ENCODE measurements around the gene DST. TPM values are rescaled to one million over a fixed set of nuclear protein-coding genes. Genes with fewer than 3 reads are reported as not detected.

DST gene
- total RNA-seq, 1 donor, result 19.2 TPM

DNA sequence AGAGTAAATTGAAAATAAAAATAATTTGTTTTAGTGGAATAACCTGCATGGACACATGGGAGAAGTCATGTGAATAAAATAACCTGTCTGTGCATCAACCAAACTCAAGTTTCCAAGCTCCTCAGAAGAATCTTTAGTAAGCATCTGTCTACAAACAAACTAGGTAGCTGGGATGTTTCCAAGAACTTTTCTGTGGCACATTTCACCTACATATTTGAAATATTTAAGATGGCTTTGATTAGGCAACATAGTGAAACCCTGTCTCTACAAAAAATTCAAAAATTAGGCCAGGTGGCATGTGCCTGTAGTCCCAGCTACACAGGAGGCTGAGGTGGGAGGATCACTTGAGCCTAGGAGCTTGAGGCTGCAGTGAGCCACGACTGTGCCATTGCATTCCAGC is 168.2 kb downstream of the DST start:
- Histone ChIP-seq H3K4me3 (ENCODE audit: low read length) (no peak overlapping the region), H3K4me1 (ENCODE audit: insufficient read depth, low read length) (no peaks in the 10 kb centered on the region)

DNA sequence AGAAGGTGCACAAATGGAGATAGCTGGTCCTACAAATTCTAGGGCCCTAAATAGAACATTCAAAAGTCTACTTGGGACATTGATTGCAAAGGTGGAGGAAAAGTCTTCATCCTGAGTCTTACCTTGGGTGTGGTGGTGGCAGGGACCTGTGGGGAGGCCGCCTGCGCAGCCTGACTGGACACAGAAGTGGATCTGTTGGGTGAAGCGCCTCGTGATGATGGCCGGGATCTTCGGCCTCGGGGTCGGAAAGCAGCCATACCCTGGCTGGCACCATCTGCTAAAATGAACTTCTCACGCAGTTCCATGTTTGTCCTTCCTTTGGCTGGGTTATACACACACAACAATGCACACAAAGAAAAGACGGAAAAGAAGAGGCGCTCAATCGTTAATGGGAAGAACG is 179.2 kb downstream of the DST start:
- Histone ChIP-seq H3K9me3 (ENCODE audit: low read depth, low read length) (no peaks in the 10 kb centered on the region), H3K4me1 (ENCODE audit: insufficient read depth, low read length) (no peaks in the 10 kb centered on the region), H3K27me3 (ENCODE audit: insufficient read depth, low read length) (no peaks in the 10 kb centered on the region), H3K4me3 (ENCODE audit: low read length) (no peak overlapping the region)

More for the DNA sequence above, 168.2 kb downstream of the DST start:
- no peaks in the 10 kb centered on the region for H3K27me3 ChIP-seq (ENCODE audit: insufficient read depth, low read length)
- H3K9me3 ChIP-seq (ENCODE audit: low read depth, low read length), result no peaks in the 10 kb centered on the region

DNA sequence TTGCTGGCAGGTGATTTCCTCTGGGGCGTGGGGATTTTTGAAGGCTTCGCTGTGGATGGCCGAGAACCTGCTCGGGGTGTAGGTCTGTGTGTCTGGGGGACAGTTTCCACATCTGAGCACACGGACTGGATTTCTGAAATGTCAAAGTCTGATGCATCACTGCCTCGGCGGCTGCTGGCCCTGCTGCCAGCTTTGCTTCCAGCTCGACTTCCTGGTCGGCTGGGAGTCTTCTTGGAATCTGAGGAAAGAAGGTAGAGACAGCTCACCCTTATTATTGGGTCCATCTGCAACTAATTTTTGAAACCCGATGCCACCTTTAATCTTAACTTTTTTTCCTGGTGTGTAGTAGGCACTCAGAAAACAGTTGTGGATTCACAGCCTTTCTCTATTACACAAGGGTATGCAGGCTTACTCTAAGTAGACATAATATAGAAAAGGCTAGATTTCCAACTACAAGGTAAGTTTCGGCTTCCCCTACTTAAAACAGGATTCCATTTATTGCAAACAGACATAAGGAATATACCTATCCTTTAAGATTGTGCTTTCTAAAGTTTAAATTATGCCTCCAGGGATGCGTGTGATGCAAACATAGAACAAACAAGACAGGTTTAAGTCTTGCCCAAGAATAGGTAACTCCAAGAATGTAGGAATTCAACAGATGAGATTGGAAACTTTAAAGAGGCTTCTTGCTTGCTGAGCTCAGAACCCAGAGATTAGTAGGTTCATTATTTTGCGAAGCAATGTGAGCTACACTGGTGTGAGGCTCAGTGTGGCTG is 183.5 kb downstream of the DST start:
- Histone ChIP-seq H3K4me1 (ENCODE audit: insufficient read depth, low read length) (no peaks in the 10 kb centered on the region), H3K27me3 (ENCODE audit: insufficient read depth, low read length) (no peaks in the 10 kb centered on the region), H3K4me3 (ENCODE audit: low read length) (no peak overlapping the region), H3K9me3 (ENCODE audit: low read depth, low read length) (no peaks in the 10 kb centered on the region)

DNA sequence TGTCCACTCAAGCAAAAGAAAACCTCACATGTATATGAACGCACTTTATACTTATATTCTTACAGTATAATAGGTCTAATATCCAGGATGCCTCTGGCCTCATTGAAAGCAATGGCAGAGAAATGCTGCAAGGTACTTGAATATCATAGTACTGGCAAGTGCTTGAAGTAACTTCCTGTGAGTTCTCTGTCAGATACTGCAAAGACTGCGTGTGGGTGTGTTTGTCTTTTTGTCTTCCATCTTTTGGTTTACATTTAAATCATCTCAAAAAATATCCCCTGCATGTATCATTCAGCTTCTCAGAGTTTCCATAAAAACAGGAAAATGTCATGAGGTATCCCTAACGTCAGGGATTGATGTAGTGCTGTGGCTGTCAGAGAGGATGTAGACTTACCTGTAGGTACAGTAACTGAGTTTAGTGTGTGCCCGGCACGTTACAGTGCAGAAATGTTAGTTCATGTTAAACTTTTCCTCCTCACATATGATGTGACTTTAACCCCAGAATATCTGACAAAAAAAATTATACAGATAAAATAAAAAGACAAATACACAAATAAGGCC is 184.3 kb downstream of the DST start:
- H3K4me1 ChIP-seq (ENCODE audit: insufficient read depth, low read length), result no peaks in the 10 kb centered on the region
- H3K4me3 ChIP-seq (ENCODE audit: low read length), result no peak overlapping the region
- no peaks in the 10 kb centered on the region for H3K27me3 ChIP-seq (ENCODE audit: insufficient read depth, low read length)
- no peaks in the 10 kb centered on the region for H3K9me3 ChIP-seq (ENCODE audit: low read depth, low read length)

DNA sequence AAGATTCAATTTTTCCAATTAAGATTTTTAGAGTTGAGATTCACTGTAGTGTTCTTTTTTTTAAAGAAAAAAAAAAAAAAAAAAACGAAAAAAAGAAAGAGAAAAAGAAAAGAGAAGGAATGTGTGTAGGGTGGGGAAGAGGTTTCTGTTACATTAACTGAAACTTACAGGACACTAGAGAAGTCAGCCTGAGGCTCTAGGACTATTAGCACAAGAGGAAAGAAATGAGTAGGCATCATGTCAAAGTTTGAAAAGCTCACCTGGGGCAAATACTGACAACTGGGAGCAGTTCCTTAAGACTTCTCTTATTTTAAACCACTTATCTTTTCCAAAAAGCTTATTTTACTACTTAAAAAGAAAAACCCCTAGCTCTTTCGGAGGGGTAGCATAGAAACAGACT is 185.9 kb downstream of the DST start:
- Histone ChIP-seq H3K4me3 (ENCODE audit: low read length) (no peak overlapping the region), H3K27me3 (ENCODE audit: insufficient read depth, low read length) (no peaks in the 10 kb centered on the region), H3K9me3 (ENCODE audit: low read depth, low read length) (no peaks in the 10 kb centered on the region), H3K4me1 (ENCODE audit: insufficient read depth, low read length) (no peaks in the 10 kb centered on the region)

DNA sequence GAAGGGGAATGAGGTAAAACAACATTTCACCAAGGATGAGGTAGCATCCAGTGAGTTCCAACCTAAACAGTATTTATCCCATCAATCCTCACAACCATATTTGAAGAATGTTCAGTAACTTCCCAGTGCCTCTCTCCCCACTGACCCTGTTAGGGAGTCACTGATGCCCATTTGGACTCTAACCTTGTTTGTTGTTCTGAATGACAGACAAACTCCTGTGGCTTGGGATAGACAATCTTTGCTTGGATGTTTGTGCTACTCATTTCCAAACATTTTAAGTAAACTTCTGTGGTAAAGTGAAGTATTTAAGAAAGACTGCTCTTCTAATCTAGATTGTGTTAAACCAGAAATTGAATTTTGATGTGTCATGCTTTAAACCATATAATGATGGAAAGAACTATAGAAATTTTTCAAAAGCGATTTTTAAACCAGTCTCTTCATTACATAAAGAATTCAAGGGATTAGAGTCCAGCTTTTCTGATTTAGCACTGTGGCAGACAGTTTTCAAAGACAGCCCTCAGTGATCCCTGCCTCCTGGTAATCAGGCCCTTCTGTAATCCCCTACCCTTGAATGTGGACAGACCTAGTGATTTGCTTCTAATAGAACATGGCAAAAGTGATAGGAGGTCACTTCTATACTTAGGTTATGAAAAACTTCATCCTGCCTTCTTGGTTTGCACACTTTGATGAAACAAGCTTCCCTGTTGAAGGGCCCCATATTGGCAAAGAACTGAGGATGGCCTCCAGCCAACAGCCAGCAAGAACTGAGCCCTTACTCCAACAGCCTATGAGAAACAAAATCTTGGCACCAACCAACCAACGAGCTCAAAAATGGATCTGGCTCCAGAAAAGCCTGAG is 191.6 kb downstream of the DST start:
- Histone ChIP-seq H3K9me3 (ENCODE audit: low read depth, low read length) (no peaks in the 10 kb centered on the region), H3K4me1 (ENCODE audit: insufficient read depth, low read length) (no peaks in the 10 kb centered on the region), H3K27me3 (ENCODE audit: insufficient read depth, low read length) (no peaks in the 10 kb centered on the region), H3K4me3 (ENCODE audit: low read length) (no peak overlapping the region)

DNA sequence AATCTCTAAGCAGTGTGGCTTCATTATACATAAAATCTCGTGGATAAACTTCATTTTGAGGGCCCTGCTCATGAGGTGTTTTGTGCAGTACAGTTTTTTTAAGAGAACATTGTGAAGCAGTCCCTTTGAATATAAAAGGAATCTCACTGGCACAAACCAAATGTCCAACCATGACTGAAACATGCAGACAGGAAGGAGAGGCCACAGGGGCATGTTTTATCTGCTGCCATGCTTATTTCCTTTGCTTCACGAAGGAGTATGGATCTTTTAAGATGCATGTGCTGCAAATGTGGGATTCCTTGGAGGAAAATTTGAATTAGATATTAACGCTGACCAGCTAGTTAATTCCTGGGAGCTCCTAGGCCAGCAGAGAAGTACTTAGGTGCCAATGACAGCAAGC is 192.3 kb downstream of the DST start:
- H3K4me1 ChIP-seq (ENCODE audit: insufficient read depth, low read length), result no peaks in the 10 kb centered on the region
- no peaks in the 10 kb centered on the region for H3K9me3 ChIP-seq (ENCODE audit: low read depth, low read length)
- no peaks in the 10 kb centered on the region for H3K27me3 ChIP-seq (ENCODE audit: insufficient read depth, low read length)
- H3K4me3 ChIP-seq (ENCODE audit: low read length), result no peak overlapping the region

DNA sequence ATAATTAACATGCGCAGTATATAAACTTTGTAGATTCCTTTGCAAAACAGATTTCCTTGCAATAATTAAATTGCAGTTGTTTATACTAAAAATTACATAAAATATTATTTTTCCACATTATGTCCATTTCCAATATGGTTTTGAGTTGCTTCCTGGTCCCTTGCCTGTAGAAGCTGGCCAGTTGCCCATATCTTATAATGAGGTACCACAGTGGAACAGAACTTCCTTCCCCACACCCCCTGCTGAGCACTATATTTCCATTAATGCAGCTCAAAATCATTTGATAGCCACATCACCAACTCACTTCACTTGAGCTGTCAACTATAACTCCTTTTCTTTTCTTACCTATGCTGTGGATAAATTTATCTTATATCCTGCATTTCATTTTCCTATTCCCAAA is 194.6 kb downstream of the DST start:
- no peaks in the 10 kb centered on the region for H3K27me3 ChIP-seq (ENCODE audit: insufficient read depth, low read length)

DNA sequence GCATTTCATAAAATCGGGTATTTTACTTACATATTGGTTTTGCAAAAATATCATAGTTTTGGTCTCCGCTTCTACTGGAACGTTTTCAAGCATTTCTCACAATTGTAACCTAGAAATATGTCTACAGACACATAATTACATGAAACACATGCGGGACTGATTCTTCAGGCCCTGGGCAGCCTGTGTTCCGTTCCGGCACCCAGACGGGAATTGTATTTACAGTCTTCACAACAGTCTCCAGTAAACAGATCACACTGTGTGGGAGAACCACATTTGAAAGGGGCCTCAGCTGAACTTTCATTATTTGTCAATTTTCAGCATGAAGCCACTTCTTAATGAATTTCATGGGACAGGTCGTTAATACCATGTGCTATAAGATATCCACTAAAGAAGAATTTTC is 196.9 kb downstream of the DST start:
- Histone ChIP-seq H3K27me3 (ENCODE audit: insufficient read depth, low read length) (no peaks in the 10 kb centered on the region), H3K4me1 (ENCODE audit: insufficient read depth, low read length) (no peaks in the 10 kb centered on the region), H3K9me3 (ENCODE audit: low read depth, low read length) (no peaks in the 10 kb centered on the region), H3K4me3 (ENCODE audit: low read length) (no peak overlapping the region)

More for the DNA sequence above, 194.6 kb downstream of the DST start:
- Histone ChIP-seq H3K4me1 (ENCODE audit: insufficient read depth, low read length) (no peaks in the 10 kb centered on the region), H3K9me3 (ENCODE audit: low read depth, low read length) (no peaks in the 10 kb centered on the region), H3K4me3 (ENCODE audit: low read length) (no peak overlapping the region)

DNA sequence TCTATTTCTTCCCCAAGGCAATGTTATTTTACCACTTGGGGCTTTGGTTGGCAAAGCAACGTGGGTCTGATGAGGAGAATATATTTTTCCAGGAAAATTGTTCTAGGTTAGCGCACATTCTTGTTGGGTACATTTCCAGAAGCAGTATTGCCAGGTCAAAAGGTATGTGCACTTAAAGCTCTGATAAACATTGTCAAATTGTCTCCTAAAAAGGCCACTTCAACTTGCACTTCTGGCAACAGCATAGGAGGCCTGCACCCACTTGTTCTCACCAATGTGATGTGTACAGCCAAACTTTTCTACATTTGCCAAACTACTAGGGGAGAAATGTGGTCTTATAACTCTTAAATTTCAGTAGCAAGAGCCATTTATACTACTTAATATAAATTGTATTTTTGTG is 197.8 kb downstream of the DST start:
- H3K27me3 ChIP-seq (ENCODE audit: insufficient read depth, low read length), result no peaks in the 10 kb centered on the region
- no peaks in the 10 kb centered on the region for H3K4me1 ChIP-seq (ENCODE audit: insufficient read depth, low read length)
- H3K9me3 ChIP-seq (ENCODE audit: low read depth, low read length), result no peaks in the 10 kb centered on the region
- no peak overlapping the region for H3K4me3 ChIP-seq (ENCODE audit: low read length)

DNA sequence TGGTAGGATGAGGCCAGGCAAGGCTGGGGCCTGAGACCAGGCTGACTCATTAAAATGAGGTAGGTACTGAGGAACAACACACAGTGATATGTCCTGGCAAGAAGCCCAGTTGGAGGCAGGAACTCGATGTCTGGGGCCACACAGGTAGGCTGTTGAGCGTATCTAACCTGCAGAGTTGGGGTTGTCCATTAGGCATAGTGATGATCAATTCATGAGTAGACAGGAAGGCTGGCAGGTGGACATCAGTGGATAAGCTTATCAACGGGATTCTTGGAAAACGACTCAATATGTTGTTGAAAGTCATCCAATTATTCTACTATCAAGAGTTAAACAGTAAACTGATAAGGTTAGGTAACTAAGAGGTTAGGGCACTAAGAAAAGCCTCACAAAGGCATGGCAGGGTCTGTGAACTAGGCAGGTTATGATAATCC is 202.1 kb downstream of the DST start:
- Histone ChIP-seq H3K9me3 (ENCODE audit: low read depth, low read length) (no peaks in the 10 kb centered on the region), H3K4me1 (ENCODE audit: insufficient read depth, low read length) (no peaks in the 10 kb centered on the region), H3K4me3 (ENCODE audit: low read length) (no peak overlapping the region), H3K27me3 (ENCODE audit: insufficient read depth, low read length) (no peaks in the 10 kb centered on the region)

DNA sequence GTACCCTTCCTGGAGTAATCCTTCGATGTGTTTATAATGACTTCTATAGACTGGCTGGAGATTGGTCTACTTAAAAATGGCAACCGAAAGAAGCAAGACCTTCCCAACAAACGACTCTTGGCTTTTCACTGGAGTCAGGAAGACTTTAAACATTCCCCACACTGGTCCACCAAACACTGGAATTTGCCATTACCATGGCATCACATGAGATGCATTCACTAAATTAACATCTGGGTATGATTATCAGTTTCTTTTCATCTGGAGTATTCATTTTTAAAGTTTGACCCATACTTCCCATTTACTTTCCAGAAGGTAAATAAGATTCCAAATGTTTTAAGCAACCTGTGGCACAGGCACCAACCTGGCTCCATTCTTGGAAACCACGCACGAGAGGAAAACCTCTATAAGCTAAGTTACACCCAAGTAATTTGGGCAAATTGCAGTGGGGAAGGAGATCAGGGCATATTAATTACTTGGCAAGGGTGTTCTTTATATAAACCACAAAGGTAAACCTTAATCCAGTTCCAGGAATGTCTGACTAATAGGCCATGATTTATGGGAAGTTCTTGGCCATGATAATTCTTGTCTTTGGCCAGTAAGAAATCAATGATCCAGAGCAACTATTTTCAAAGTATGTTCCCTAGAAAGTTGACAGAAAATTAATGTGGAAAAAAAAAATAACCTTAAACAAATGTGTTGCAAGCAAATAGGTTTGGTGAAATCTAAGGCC is 205.4 kb downstream of the DST start:
- H3K27me3 ChIP-seq (ENCODE audit: insufficient read depth, low read length), result no peaks in the 10 kb centered on the region
- H3K4me1 ChIP-seq (ENCODE audit: insufficient read depth, low read length), result no peaks in the 10 kb centered on the region
- H3K4me3 ChIP-seq (ENCODE audit: low read length), result no peak overlapping the region
- H3K9me3 ChIP-seq (ENCODE audit: low read depth, low read length), result no peaks in the 10 kb centered on the region

DNA sequence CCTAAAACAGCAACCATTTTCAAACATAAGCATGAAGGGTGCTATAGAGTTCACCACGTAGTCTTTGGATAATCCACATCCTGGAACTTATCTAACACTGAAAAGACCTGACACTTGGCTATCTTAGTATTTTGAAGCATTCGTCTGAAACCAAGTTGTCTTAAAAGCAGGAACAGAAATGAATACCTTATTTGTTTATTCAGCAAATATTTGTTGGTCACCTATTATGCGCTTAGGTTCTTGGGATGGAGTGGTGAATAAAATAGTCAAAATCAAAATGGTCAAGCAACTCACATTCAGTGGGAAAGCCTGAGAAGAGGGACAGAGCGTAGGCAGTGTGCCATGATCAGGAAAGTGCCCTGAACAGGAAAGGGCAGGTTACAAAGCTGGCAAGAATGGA is 206.9 kb downstream of the DST start:
- Histone ChIP-seq H3K4me1 (ENCODE audit: insufficient read depth, low read length) (no peaks in the 10 kb centered on the region), H3K9me3 (ENCODE audit: low read depth, low read length) (no peaks in the 10 kb centered on the region), H3K4me3 (ENCODE audit: low read length) (no peak overlapping the region), H3K27me3 (ENCODE audit: insufficient read depth, low read length) (no peaks in the 10 kb centered on the region)

DNA sequence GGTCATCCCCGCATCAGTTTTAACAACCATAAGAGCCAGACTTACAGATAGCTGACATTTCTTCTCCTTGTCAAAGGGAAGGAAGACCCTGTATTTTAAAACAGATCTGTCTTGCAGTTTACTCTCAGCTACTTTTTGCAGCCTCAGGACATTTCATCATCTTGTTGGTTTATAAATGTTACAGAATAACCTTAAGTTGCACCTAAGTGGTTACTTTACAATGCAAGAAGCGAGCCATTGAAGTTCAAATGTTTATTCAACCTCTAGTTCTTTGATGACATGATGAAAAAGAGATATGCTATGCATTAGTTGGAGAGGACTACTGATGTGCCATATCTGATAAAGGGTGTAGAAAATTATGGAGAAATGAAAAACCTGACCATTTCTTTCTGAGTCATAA is 207.4 kb downstream of the DST start:
- Histone ChIP-seq H3K9me3 (ENCODE audit: low read depth, low read length) (no peaks in the 10 kb centered on the region), H3K4me3 (ENCODE audit: low read length) (no peak overlapping the region), H3K27me3 (ENCODE audit: insufficient read depth, low read length) (no peaks in the 10 kb centered on the region), H3K4me1 (ENCODE audit: insufficient read depth, low read length) (no peaks in the 10 kb centered on the region)

DNA sequence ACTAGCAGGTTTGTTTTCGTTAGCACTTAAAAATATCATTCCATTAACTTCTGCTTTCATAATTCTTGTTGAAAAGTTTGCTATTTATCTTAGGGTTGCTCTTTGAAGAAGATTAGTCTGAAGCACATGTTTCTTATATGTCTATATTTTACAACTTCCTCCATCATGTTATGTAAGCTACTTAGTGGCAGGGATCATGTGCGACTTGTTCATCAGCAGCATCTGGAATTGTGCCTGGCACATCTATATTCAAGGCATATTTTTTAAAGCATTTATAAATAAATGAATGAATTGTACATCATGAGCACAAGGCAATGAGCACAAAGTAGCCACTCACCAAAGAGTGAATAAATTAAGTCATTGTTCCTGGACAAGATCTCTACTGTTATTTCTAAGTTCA is 208.1 kb downstream of the DST start:
- no peak overlapping the region for H3K4me3 ChIP-seq (ENCODE audit: low read length)
- no peaks in the 10 kb centered on the region for H3K9me3 ChIP-seq (ENCODE audit: low read depth, low read length)
- no peaks in the 10 kb centered on the region for H3K4me1 ChIP-seq (ENCODE audit: insufficient read depth, low read length)
- no peaks in the 10 kb centered on the region for H3K27me3 ChIP-seq (ENCODE audit: insufficient read depth, low read length)

Measured in mononuclear cell (primary cell).